Endothelial cell of umbilical vein (primary cell): ENCODE results near the gene PLP2. TPM values are rescaled to one million over a fixed set of nuclear protein-coding genes. Genes with fewer than 3 reads are reported as not detected.

ENCODE experiments used
- BruUV-seq: library from RNA; stranded (reverse); fragments of 400-500 nt; replicated peaks from 2 replicates; lab custom pipeline; 2021; lab: Mats Ljungman, UMichigan
- CTCF ChIA-PET: fragments of 300-600, 350-600 bp; sonication (Branson Sonifier 250); formaldehyde crosslinking; loops from one replicate; lab custom pipeline; 2021; ENCODE audit warnings: antibody characterized with exemption, inconsistent platforms; lab: Charles Lee
- POLR2A ChIA-PET: fragments of 300-600, 350-600 bp; sonication (Branson Sonifier 250); formaldehyde crosslinking; loops from one replicate; lab custom pipeline; 2021; ENCODE audit warnings: antibody characterized with exemption, inconsistent platforms; lab: Charles Lee
- DNase-seq: peaks from one replicate; pipeline ENCODE4 v3.0.0-alpha.2; 2011; ENCODE audit warnings: low read depth, low spot score
- FAIRE-seq: peaks from 2 replicates; lab custom pipeline; 2011; peaks lifted over from hg19 to GRCh38; lab: Jason Lieb, UNC
- H2AFZ ChIP-seq: 2 replicates; pipeline ENCODE4 v1.6.0; 2012; ENCODE audit warnings: low read depth, low read length, control low read depth, inconsistent platforms
- H3K27ac ChIP-seq: 2 replicates; pipeline ENCODE4 v1.5.1; 2011; ENCODE audit warnings: low read depth, mild to moderate bottlenecking, control low read depth, low read length, moderate library complexity; ENCODE audit not compliant: insufficient read depth
- H3K27me3 ChIP-seq, 2 experiments: 2 replicates each; pipeline versions ENCODE4 v1.6.0 to v1.6.1; 2011; ENCODE audit warnings: low read length in 2 of 2, mixed read lengths in 1 of 2; ENCODE audit not compliant: control insufficient read depth in 2 of 2, insufficient read depth in 2 of 2
- H3K36me3 ChIP-seq, 2 experiments: 2 replicates in 1 of 2; 3 replicates in 1 of 2; pipeline ENCODE4 v1.5.1; 2011; ENCODE audit warnings: low read length in 2 of 2, mild to moderate bottlenecking in 1 of 2, moderate library complexity in 1 of 2; ENCODE audit not compliant: control insufficient read depth in 2 of 2, insufficient read depth in 2 of 2; ENCODE audit errors: extremely low read depth in 1 of 2
- H3K4me1 ChIP-seq: 3 replicates; pipeline ENCODE4 v1.5.1; 2011; ENCODE audit warnings: mild to moderate bottlenecking, low read length; ENCODE audit not compliant: control insufficient read depth, insufficient read depth; ENCODE audit errors: extremely low read depth
- H3K4me2 ChIP-seq: 2 replicates; pipeline ENCODE4 v1.6.1; 2011; ENCODE audit warnings: low read length, control low read depth, mixed read lengths; ENCODE audit not compliant: insufficient read depth
- H3K4me3 ChIP-seq, 3 experiments: fragments of 200-600 bp in 1 of 3; sonication (generic), shearing (Covaris generic) in 1 of 3; replicated peaks in 1 of 3; 2 replicates each; pipeline ENCODE4 v1.5.1; 2011 to 2016; ENCODE audit warnings: control low read depth in 3 of 3, low read length in 3 of 3, mild to moderate bottlenecking in 2 of 3, inconsistent platforms in 1 of 3, low read depth in 1 of 3, moderate library complexity in 1 of 3; ENCODE audit not compliant: insufficient read depth in 1 of 3
- H3K79me2 ChIP-seq: 2 replicates; pipeline ENCODE4 v1.6.0; 2012; ENCODE audit warnings: low read length, inconsistent platforms; ENCODE audit not compliant: control insufficient read depth, insufficient read depth
- H3K9ac ChIP-seq: replicated peaks from 2 replicates; pipeline ENCODE3; 2011; ENCODE audit warnings: low read length, control low read depth; ENCODE audit not compliant: insufficient read depth; ENCODE audit errors: extremely low read depth
- H3K9me1 ChIP-seq: replicated peaks from 3 replicates; pipeline ENCODE4 v1.6.0; 2011; ENCODE audit warnings: mild to moderate bottlenecking, low read length; ENCODE audit not compliant: control insufficient read depth, insufficient read depth; ENCODE audit errors: extremely low read depth
- H3K9me3 ChIP-seq: replicated peaks from 2 replicates; pipeline ENCODE4 v1.5.1; 2012; ENCODE audit warnings: low read length, inconsistent platforms; ENCODE audit not compliant: control insufficient read depth, insufficient read depth
- H4K20me1 ChIP-seq: replicated peaks from 2 replicates; pipeline ENCODE3; 2011; ENCODE audit warnings: mild to moderate bottlenecking, low read length; ENCODE audit not compliant: control insufficient read depth, insufficient read depth; ENCODE audit errors: extremely low read depth
- EZH2 ChIP-seq: IDR thresholded peaks from 2 replicates; pipeline ENCODE4 v1.6.1; 2012; ENCODE audit warnings: borderline replicate concordance, low read depth, mild to moderate bottlenecking, moderate library complexity, low read length, inconsistent platforms; ENCODE audit not compliant: severe bottlenecking
- FOS ChIP-seq: IDR thresholded peaks from 2 replicates; pipeline ENCODE4 v1.6.1; 2011; ENCODE audit warnings: mild to moderate bottlenecking, low read length, moderate library complexity, borderline replicate concordance; ENCODE audit not compliant: insufficient read depth
- GATA2 ChIP-seq: IDR thresholded peaks from 2 replicates; pipeline ENCODE4 v1.7.0; 2011; ENCODE audit warnings: low read depth, mild to moderate bottlenecking, moderate library complexity, mixed read lengths, low read length; ENCODE audit not compliant: insufficient read length, insufficient read depth
- JUN ChIP-seq: IDR thresholded peaks from 2 replicates; pipeline ENCODE4 v1.6.1; 2011; ENCODE audit warnings: borderline replicate concordance, low read depth; ENCODE audit not compliant: insufficient read length, insufficient read depth
- MAX ChIP-seq: IDR thresholded peaks from 2 replicates; pipeline ENCODE4 v1.6.1; 2011; ENCODE audit not compliant: insufficient read depth, insufficient read length
- MYC ChIP-seq: IDR thresholded peaks from one replicate; pipeline ENCODE4 v1.6.1; 2011; ENCODE audit warnings: mild to moderate bottlenecking, low read depth, low read length
- POLR2A ChIP-seq: IDR thresholded peaks from 2 replicates; pipeline ENCODE4 v1.6.1; 2012; ENCODE audit warnings: low read depth, mild to moderate bottlenecking, control low read depth, low read length
- POLR2AphosphoS5 ChIP-seq: IDR thresholded peaks from 2 replicates; pipeline ENCODE4 v1.6.1; 2012; ENCODE audit warnings: low read depth, mild to moderate bottlenecking, control low read depth, low read length, moderate library complexity; ENCODE audit not compliant: insufficient read depth
- dilution Hi-C: fragments of 300-500 bp; cut with MboI; formaldehyde crosslinking; loops from one replicate; pipeline ENCODE4 v1.15.0; 2019; ENCODE audit warnings: low sequenced_read_pairs; ENCODE audit not compliant: extremely low pct_ligation_motif_present
- intact Hi-C: fragments of 100-400 bp; cut with micrococcal nuclease; formaldehyde crosslinking; loops from one replicate; pipeline ENCODE4 v1.10.0; 2022
- polyA plus RNA-seq, 4 experiments: library from polyadenylated mRNA; depleted of rRNA in 3 of 4; stranded (reverse) in 3 of 4; unstranded in 1 of 4; fragments of >200 nt; gene quantifications; 2 replicates each; pipeline versions ENCODE4 v1.2.1 to v1.2.3, GENCODE V29; 2011 to 2012; ENCODE audit warnings: missing spikeins in 1 of 4
- total RNA-seq: library from RNA; stranded (reverse); gene quantifications from 2 replicates; pipeline ENCODE4 v1.2.3, GENCODE V29; 2021
- TF ChIP-seq, protein P1 (sequence below), 2 donors: IDR thresholded peaks; 1 replicate in 1 of 2; 2 replicates in 1 of 2; pipeline ENCODE4 v1.5.1; 2011; ENCODE audit warnings: low read length in 2 of 2, mild to moderate bottlenecking in 2 of 2, moderate library complexity in 2 of 2, control low read depth in 1 of 2, inconsistent platforms in 1 of 2, low read depth in 1 of 2; ENCODE audit not compliant: insufficient read depth in 1 of 2; ENCODE audit errors: extremely low read depth in 1 of 2

The PLP2 gene
- total and polyA plus RNA-seq, 2 donors (not counting 3 experiments of a cell fraction or from before 2014, with no cell fraction given) = 153 to 277 TPM

GRCh38 chrX:49190821-49191573, 19.3 kb downstream of the PLP2 start:
- TF ChIP-seq FOS (no peak), MYC (no peak), POLR2A (peak; percentile 79), POLR2AphosphoS5 (peak; percentile 78)
- intact Hi-C loops (loop anchor here (1.0 kb wide), 5 partner anchors 9 to 563 kb away; partner anchors contain the start of genes GPKOW, PPP1R3F and SYP), dilution Hi-C loops (no loop called here)
- no TSS peak for BruUV-seq
- Histone ChIP-seq H3K36me3 (no peaks in the 10 kb centered on the region), H4K20me1 (no peaks in the 10 kb centered on the region), H3K4me2 (peak overlapping the region; percentile 89), H3K9ac (peak overlapping the region; percentile 70), H3K4me3 (peak overlapping the region; percentile 55 to 84 (median 83)), H3K9me1 (no peaks in the 10 kb centered on the region), H2AFZ (peak overlapping the region; percentile 73), H3K27me3 (no peaks in the 10 kb centered on the region), H3K4me1 (peaks cover 3% of the 10 kb centered on the region), H3K79me2 (no peaks in the 10 kb centered on the region), H3K27ac (no peak overlapping the region), H3K9me3 (no peaks in the 10 kb centered on the region)
- ChIA-PET POLR2A (interaction anchor here (0.6 to 1.3 kb wide), 4 partner anchors 24 to 614 kb away, joined by 3 to 7 read pairs (median 5); partner anchors contain the start of gene CCDC22), CTCF (interaction anchor here (1.0 kb wide), 2 partner anchors 35 to 49 kb away, joined by 7 to 10 read pairs; no protein-coding TSS in a partner anchor)
- DNase-seq (peak; percentile 99), FAIRE-seq (peak; percentile 100)

GRCh38 chrX:49191574-49192011, 19.9 kb downstream of the PLP2 start:
- FAIRE-seq = no peak
- TSS peak; percentile 78 for BruUV-seq
- TF ChIP-seq, protein P1, sequence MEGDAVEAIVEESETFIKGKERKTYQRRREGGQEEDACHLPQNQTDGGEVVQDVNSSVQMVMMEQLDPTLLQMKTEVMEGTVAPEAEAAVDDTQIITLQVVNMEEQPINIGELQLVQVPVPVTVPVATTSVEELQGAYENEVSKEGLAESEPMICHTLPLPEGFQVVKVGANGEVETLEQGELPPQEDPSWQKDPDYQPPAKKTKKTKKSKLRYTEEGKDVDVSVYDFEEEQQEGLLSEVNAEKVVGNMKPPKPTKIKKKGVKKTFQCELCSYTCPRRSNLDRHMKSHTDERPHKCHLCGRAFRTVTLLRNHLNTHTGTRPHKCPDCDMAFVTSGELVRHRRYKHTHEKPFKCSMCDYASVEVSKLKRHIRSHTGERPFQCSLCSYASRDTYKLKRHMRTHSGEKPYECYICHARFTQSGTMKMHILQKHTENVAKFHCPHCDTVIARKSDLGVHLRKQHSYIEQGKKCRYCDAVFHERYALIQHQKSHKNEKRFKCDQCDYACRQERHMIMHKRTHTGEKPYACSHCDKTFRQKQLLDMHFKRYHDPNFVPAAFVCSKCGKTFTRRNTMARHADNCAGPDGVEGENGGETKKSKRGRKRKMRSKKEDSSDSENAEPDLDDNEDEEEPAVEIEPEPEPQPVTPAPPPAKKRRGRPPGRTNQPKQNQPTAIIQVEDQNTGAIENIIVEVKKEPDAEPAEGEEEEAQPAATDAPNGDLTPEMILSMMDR (IDR thresholded peaks at IDR 0.05; ENCODE audit: extremely low read depth in 1 of 2, insufficient read depth in 1 of 2, low read depth in 1 of 2, low read length in 2 of 2) = no peak
- TF ChIP-seq POLR2AphosphoS5 (no peak), MYC (no peak), GATA2 (no peak), FOS (no peak), JUN (no peak), EZH2 (no peak), MAX (no peak), POLR2A (no peak)
- peak overlapping the region; percentile 55 to 84 (median 83) for H3K4me3 ChIP-seq
- H3K79me2 ChIP-seq = no peaks in the 10 kb centered on the region
- dilution Hi-C loops = no loop called here
- peak overlapping the region; percentile 89 for H3K4me2 ChIP-seq
- no peaks in the 10 kb centered on the region for H3K9me3 ChIP-seq
- no peaks in the 10 kb centered on the region for H3K36me3 ChIP-seq
- POLR2A ChIA-PET = interaction anchor here (1.0 to 1.3 kb wide), 2 partner anchors 25 to 77 kb away, joined by 6 to 7 read pairs; no protein-coding TSS in a partner anchor
- no peaks in the 10 kb centered on the region for H3K27me3 ChIP-seq
- DNase-seq = no peak
- intact Hi-C loops = loop anchor here (1.0 kb wide), 4 partner anchors 9 to 563 kb away; partner anchors contain the start of genes PPP1R3F and SYP
- H2AFZ ChIP-seq = peak overlapping the region; percentile 73
- CTCF ChIA-PET = interaction anchor here (1.0 kb wide), 2 partner anchors 36 to 49 kb away, joined by 7 to 10 read pairs; no protein-coding TSS in a partner anchor
- peak overlapping the region; percentile 70 for H3K9ac ChIP-seq
- no peaks in the 10 kb centered on the region for H3K4me1 ChIP-seq
- no peaks in the 10 kb centered on the region for H4K20me1 ChIP-seq
- H3K27ac ChIP-seq = no peak overlapping the region
- no peaks in the 10 kb centered on the region for H3K9me1 ChIP-seq
